Thoracic aorta (tissue), 2 donors: Measurements from ENCODE around the gene HDAC11. TPM values are rescaled to one million over a fixed set of nuclear protein-coding genes. Genes with fewer than 3 reads are reported as not detected.
A peak's percentile ranks its signal among the peaks of the same experiment; 100 is the strongest.

ENCODE experiments used
- ATAC-seq: fragments of 150-250 bp; one replicate; pipeline ENCODE4 v1.8.0; 2017; ENCODE audit warnings: low read depth; ENCODE audit not compliant: insufficient number of reproducible peaks, low FRiP score
- DNase-seq: peaks from one replicate; pipeline ENCODE4 v3.0.0-alpha.2; 2020; ENCODE audit warnings: low spot score
- H3K27ac ChIP-seq, 2 donors: fragments of 200-600 bp; sonication (generic); 1 replicate in 1 of 2; 2 replicates in 1 of 2; pipeline ENCODE4 v1.5.1; 2016; ENCODE audit warnings: mild to moderate bottlenecking in 2 of 2, moderate library complexity in 2 of 2
- H3K27me3 ChIP-seq: fragments of 200-600 bp; sonication (generic); replicated peaks from 2 replicates; pipeline ENCODE4 v1.6.0; 2016; ENCODE audit warnings: mild to moderate bottlenecking; ENCODE audit not compliant: insufficient read depth
- H3K36me3 ChIP-seq: fragments of 200-600 bp; sonication (generic); one replicate; pipeline ENCODE4 v1.5.1; 2016
- H3K4me1 ChIP-seq, 2 donors: fragments of 200-600 bp; sonication (generic); 1 replicate in 1 of 2; 2 replicates in 1 of 2; pipeline versions ENCODE4 v1.5.1 to v1.6.0; 2016; ENCODE audit warnings: low read depth in 2 of 2, mild to moderate bottlenecking in 1 of 2; ENCODE audit not compliant: control insufficient read depth in 1 of 2
- H3K4me3 ChIP-seq: fragments of 200-600 bp; sonication (generic); 2 replicates; pipeline ENCODE4 v1.5.1; 2016; ENCODE audit warnings: mild to moderate bottlenecking
- H3K9me3 ChIP-seq: fragments of 200-600 bp; sonication (generic); 2 replicates; pipeline ENCODE4 v1.5.1; 2016
- total RNA-seq, 2 donors: library from RNA; depleted of rRNA; stranded (reverse); fragments of >200 nt; gene quantifications; one replicate each; pipeline versions ENCODE4 v1.1.0 to v1.2.3, GENCODE V29; 2016
- TF ChIP-seq, protein P1 (sequence below): fragments of 200-600 bp; sonication (generic); IDR thresholded peaks from one replicate; pipeline ENCODE4 v1.5.1; 2019; ENCODE audit warnings: antibody characterized with exemption

Gene HDAC11
- total RNA-seq, 2 donors from 2014 or later, result 15.8 to 17.4 TPM

DNA sequence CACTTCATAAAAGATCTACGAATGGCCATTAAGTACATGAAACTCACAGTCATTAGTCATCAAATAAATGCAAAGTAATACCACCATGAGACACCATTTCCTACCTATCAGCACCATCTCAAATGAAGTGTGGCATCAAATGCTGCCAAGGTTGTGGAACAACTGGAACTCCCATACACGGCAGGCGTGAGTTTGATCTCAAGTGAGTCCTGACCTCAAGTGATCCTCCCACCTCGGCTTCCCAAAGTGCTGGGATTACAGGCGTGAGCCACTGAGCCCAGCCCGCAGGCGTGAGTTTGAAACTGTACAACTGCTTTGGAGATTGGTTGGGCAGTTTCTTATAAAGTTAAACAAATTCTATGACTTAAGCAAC, 28.8 kb upstream of the HDAC11 start:
- no peak for DNase-seq
- H3K9me3 ChIP-seq, result no peaks in the 10 kb centered on the region
- H3K4me3 ChIP-seq, result peak overlapping the region; percentile 81
- peaks cover 0 to 7% of the 10 kb centered on the region in 2 donors for H3K4me1 ChIP-seq
- TF ChIP-seq, protein P1, sequence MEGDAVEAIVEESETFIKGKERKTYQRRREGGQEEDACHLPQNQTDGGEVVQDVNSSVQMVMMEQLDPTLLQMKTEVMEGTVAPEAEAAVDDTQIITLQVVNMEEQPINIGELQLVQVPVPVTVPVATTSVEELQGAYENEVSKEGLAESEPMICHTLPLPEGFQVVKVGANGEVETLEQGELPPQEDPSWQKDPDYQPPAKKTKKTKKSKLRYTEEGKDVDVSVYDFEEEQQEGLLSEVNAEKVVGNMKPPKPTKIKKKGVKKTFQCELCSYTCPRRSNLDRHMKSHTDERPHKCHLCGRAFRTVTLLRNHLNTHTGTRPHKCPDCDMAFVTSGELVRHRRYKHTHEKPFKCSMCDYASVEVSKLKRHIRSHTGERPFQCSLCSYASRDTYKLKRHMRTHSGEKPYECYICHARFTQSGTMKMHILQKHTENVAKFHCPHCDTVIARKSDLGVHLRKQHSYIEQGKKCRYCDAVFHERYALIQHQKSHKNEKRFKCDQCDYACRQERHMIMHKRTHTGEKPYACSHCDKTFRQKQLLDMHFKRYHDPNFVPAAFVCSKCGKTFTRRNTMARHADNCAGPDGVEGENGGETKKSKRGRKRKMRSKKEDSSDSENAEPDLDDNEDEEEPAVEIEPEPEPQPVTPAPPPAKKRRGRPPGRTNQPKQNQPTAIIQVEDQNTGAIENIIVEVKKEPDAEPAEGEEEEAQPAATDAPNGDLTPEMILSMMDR, result no peak
- H3K36me3 ChIP-seq, result no peaks in the 10 kb centered on the region
- peak overlapping the region in 1 of 2 donors; percentile 78 for H3K27ac ChIP-seq
- H3K27me3 ChIP-seq, result no peaks in the 10 kb centered on the region
- ATAC-seq, result no peak

DNA sequence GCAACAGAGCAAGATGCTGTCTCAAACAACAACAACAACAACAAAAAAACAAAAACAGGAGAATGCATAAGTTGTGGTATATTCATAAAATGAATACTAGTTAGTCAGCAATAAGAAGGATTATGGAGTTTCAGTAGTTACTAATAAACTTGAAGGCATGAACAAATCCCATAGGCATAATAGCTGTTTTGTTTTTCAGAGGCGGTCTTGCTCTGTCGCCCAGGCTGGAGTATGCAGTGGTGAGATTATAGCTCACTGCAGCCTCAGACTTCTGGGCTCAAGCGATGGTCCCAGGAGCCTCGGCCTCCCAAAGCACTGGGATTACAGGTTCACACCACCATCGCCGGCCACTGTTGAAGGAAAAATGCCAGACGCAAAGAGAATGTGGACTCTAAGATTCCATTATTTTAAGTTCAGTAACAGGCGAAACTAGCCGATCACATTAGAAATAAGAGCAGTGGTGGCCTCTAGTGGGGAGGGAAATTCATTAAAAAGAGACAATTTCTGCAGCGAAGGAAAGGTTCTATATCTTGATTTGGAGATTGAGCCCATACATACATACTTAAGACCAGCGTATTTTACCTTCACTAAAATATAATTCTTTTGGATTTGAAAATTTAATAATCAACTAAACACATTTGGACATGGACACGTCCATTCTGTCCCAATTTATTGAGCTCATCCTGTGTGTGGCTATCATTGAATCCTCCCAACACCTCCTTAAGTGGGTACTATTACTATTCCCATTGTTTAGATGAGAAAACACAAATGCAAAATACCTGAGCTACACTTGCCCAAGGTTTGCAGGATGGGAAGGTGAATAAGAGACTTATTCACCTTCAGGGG, 27.4 kb upstream of the HDAC11 start:
- ATAC-seq (peak; percentile 45), DNase-seq (no peak)
- Histone ChIP-seq H3K9me3 (no peaks in the 10 kb centered on the region), H3K4me1 (peaks cover 0 to 7% of the 10 kb centered on the region in 2 donors), H3K27me3 (no peaks in the 10 kb centered on the region), H3K4me3 (peak overlapping the region; percentile 81), H3K36me3 (no peaks in the 10 kb centered on the region), H3K27ac (peak overlapping the region; percentile 46 to 78)
- TF ChIP-seq, protein P1, result peak; percentile 62

DNA sequence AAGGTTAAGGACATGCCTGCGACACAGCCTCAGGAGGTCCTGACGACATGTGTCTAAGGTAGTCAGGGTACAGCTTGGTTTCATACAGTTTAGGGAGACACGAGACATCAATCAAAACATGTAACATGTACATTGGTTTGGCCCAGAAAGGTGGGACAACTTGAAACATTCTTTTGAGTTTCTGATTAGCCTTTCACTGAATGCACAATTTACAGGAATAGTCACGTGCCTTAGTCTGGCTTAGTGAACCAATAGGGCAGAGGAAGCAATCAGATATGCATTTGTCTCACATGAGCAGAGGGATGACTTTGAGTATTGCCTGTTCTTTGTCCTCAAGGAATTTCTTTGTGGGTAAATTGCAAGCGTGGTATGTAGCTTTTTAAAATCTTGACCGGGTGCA, 24.5 kb upstream of the HDAC11 start:
- Histone ChIP-seq H3K9me3 (no peaks in the 10 kb centered on the region), H3K4me1 (peaks cover 0 to 7% of the 10 kb centered on the region in 2 donors), H3K36me3 (no peaks in the 10 kb centered on the region), H3K27ac (no peak overlapping the region), H3K27me3 (no peaks in the 10 kb centered on the region), H3K4me3 (no peak overlapping the region)
- DNase-seq (no peak), ATAC-seq (no peak)
- TF ChIP-seq, protein P1, result no peak

DNA sequence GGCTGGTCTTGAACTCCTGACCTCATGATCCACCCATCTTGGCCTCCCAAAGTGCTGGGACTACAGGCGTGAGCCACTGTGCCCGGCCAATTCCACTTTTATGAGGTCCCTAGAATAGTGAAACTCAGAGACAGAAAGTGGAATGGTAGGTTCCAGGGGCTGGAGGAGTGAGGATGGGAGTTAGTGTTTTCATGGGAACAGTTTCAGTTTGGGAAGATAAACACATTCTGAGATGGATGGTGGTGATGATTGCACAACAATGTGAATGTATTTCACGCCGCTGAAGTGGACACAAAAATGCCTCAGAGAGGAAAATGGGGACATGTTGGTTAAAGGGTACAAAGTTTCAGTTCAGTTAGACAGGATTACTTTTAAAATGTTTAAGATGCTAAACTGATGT, 22.5 kb upstream of the HDAC11 start:
- Histone ChIP-seq H3K36me3 (no peaks in the 10 kb centered on the region), H3K27ac (no peak overlapping the region), H3K4me1 (no peaks in the 10 kb centered on the region), H3K27me3 (no peaks in the 10 kb centered on the region), H3K4me3 (no peak overlapping the region), H3K9me3 (no peaks in the 10 kb centered on the region)
- ATAC-seq (no peak), DNase-seq (no peak)
- TF ChIP-seq, protein P1, result no peak

DNA sequence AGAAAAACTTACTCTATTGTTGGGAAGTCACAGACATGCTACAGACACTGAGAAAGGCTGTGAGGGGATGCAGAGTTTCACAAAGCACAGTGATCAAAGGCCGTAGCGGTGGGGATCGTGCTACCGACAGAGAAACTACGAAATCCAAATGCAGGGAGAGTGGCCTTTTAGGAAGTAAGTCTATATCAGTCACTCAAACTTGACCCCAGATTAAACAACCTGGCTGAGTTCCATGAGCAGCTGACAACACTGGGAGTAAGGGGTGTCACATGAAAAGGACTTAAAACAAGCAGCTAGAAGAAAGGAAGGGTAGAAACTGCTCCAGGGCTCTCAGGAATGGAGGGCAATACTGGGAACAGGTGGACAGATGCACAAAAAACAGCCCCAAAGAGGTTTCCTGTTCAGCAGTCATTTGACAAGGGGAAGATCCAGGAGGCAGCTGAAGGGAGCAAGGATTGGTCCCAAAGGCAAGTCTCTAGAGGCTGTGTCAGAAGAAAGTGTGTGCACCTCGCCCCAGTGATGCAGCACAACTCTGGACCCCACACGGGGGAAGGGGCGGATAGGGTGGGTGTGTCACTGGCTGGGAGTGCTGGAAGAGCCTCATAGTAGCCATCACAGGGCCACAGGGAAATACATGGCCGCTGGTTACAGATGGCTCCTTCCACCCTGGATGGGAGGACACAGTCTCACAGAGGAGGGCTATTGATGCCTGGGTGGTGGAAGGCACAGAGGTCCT, 20.3 kb upstream of the HDAC11 start:
- TF ChIP-seq, protein P1, result no peak
- Histone ChIP-seq H3K4me1 (no peaks in the 10 kb centered on the region), H3K36me3 (no peaks in the 10 kb centered on the region), H3K9me3 (no peaks in the 10 kb centered on the region), H3K27me3 (no peaks in the 10 kb centered on the region), H3K4me3 (no peak overlapping the region), H3K27ac (no peak overlapping the region)
- DNase-seq (no peak), ATAC-seq (no peak)
